ENCODE measurements around the gene RGS18. TPM values are rescaled to one million over a fixed set of nuclear protein-coding genes. Genes with fewer than 3 reads are reported as not detected.

The RGS18 gene
- total and polyA plus RNA-seq, 8 donors, result 3.2 to 18.0 (median 4.0) TPM

DNA sequence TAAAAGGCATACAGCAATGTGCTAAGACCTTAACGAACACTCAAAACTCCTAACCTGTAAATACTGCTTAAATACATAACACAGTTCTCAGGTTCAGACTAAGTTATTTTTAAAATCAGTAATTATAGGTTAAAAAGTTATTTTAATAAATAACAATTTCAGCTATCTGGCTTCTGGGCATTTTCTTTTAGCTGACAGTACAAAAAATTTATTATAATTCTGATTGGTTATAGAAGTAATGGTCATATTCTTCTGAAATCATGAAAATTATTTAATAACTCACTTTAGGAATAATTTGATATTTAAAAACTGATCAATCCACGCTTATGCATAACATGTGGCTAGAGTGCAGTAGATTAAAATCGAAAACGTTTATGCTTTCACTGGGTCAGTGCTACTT lies 10.7 kb downstream of the RGS18 start:
- DNase-seq (no peak), ATAC-seq (no peak)
- Histone ChIP-seq H3K9me3 (peaks cover 0 to 5% of the 10 kb centered on the region in 2 donors), H3K27ac (no peak overlapping the region), H3K4me3 (no peak overlapping the region), H3K27me3 (no peaks in the 10 kb centered on the region), H3K36me3 (no peaks in the 10 kb centered on the region), H3K4me1 (peaks cover 0 to 35% of the 10 kb centered on the region in 2 donors)
- TF ChIP-seq, protein P1, sequence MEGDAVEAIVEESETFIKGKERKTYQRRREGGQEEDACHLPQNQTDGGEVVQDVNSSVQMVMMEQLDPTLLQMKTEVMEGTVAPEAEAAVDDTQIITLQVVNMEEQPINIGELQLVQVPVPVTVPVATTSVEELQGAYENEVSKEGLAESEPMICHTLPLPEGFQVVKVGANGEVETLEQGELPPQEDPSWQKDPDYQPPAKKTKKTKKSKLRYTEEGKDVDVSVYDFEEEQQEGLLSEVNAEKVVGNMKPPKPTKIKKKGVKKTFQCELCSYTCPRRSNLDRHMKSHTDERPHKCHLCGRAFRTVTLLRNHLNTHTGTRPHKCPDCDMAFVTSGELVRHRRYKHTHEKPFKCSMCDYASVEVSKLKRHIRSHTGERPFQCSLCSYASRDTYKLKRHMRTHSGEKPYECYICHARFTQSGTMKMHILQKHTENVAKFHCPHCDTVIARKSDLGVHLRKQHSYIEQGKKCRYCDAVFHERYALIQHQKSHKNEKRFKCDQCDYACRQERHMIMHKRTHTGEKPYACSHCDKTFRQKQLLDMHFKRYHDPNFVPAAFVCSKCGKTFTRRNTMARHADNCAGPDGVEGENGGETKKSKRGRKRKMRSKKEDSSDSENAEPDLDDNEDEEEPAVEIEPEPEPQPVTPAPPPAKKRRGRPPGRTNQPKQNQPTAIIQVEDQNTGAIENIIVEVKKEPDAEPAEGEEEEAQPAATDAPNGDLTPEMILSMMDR (IDR thresholded peaks at IDR 0.05), result no peak
- intact Hi-C loops (cut with DNase I), result no loop called here

DNA sequence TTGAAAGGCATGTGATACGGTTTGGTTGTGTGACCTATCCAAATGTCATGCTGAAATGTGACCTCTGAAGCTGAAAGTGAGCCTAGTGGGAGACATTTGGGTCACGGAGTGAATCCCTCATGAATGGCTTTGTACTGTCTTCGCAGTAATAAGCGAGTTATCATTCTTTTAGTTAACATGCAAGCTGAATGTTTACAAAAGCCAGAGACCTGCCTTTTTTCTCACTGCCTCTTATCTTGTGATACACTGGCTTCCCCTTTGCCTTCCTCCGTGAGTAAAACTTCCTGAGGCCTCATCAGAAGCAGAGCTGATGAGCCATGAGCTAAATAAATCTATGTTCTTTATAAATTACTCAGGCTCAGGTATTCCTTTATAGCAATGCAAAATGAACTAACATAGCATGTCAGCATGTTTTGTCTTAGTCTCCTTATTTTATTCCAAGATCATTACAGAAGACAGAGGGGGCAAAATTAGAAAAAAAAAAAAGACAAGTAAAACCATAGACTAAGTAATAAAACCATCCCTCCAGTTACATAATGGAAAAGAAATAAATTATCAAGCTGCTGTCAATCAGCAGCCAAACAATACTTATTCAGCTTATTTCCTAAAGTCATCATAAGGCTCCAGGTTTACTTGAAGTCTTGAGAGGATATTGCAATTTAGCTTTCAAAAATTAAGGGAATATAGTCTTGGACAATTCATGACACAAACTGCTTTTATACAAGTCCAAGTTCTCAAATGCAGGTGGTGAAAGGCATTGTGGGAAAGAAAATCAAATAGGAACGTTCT lies 12.1 kb downstream of the RGS18 start:
- no peak for DNase-seq
- Histone ChIP-seq H3K4me1 (peaks cover 0 to 35% of the 10 kb centered on the region in 2 donors), H3K36me3 (no peaks in the 10 kb centered on the region), H3K27me3 (no peaks in the 10 kb centered on the region), H3K4me3 (no peak overlapping the region), H3K9me3 (peaks cover 0 to under 1% of the 10 kb centered on the region in 2 donors), H3K27ac (peak overlapping the region in 1 of 2 donors; percentile 26)
- intact Hi-C loops (cut with DNase I), result no loop called here
- ATAC-seq, result no peak
- TF ChIP-seq, protein P1 (IDR thresholded peaks at IDR 0.05), result no peak

DNA sequence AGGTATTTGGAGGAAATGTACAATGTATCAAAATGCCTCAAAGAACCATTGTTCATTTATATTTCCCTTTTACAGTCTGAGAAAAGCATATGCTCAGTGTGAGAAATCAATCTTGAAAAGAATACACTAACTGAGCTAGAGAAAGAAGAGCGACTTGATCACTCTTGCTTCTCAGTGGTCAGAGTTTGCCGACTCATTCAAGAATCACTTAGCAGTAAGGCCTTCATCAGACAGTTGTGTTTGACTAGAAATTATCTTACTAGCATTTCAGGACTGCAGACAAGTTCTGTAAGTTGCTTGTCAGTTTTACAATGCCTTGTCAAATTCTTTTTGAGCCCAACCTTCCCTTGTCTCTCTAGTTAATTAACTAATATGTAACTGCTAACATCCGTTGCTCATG lies 12.9 kb downstream of the RGS18 start:
- H3K27ac ChIP-seq, result peak overlapping the region in 1 of 2 donors; percentile 26
- DNase-seq (no peak), ATAC-seq (no peak)
- H3K4me1 ChIP-seq, result peaks cover 0 to 35% of the 10 kb centered on the region in 2 donors
- H3K27me3 ChIP-seq, result no peaks in the 10 kb centered on the region
- H3K4me3 ChIP-seq, result no peak overlapping the region
- TF ChIP-seq, protein P1 (IDR thresholded peaks at IDR 0.05), result no peak
- intact Hi-C loops (cut with DNase I), result no loop called here
- H3K9me3 ChIP-seq, result no peaks in the 10 kb centered on the region
- H3K36me3 ChIP-seq, result no peaks in the 10 kb centered on the region

DNA sequence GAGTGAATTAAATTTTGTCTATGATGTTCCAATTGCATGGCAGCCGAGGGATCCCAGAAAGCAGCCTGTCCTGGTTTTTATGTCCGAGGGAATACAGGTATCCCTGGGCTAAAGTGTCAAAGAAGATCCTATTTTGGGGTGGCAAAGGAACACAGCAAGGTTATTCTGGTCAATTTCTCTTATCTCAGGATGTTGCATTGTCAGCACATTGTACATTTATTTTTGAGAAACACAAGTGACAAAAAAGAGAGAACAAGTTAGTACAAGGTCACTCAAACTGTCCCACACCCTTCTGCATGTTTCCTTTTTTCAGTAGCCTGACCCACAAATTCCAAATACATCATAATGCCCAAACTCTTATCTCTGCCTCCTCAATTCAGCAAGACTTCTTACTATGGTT lies 17.7 kb downstream of the RGS18 start:
- ATAC-seq, result no peak
- TF ChIP-seq, protein P1 (IDR thresholded peaks at IDR 0.05), result no peak

DNA sequence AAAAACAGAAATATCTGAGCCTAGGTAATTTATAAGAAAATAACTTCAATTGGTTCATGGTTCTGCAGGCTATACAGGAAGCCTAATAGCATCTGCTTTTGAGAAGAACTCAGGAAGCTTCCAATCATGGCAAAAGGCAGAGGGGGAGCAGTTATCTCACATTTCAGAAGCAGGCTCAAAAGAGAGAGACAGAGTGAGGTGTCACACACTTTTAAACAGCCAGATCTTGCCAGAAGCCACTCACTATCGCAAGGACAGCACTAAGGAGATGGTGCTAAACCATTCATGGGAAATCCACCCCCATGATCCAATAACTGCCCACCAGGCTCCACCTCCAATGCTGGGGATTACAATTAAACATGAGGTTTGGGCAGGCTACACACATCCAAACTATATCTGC lies 25.5 kb downstream of the RGS18 start:
- TF ChIP-seq, protein P1 (IDR thresholded peaks at IDR 0.05), result no peak
- no peak overlapping the region for H3K4me3 ChIP-seq
- H3K9me3 ChIP-seq, result no peaks in the 10 kb centered on the region
- ATAC-seq, result no peak
- H3K27ac ChIP-seq, result no peak overlapping the region
- peaks cover 0 to 14% of the 10 kb centered on the region in 2 donors for H3K36me3 ChIP-seq
- intact Hi-C loops (cut with DNase I), result no loop called here
- H3K4me1 ChIP-seq, result no peaks in the 10 kb centered on the region
- H3K27me3 ChIP-seq, result no peaks in the 10 kb centered on the region
- DNase-seq, result no peak

More for the DNA sequence above, 17.7 kb downstream of the RGS18 start:
- H3K27ac ChIP-seq, result no peak overlapping the region
- intact Hi-C loops (cut with DNase I), result no loop called here
- no peak for DNase-seq
- no peak overlapping the region for H3K4me3 ChIP-seq
- no peaks in the 10 kb centered on the region for H3K9me3 ChIP-seq
- H3K36me3 ChIP-seq, result no peaks in the 10 kb centered on the region
- no peaks in the 10 kb centered on the region for H3K27me3 ChIP-seq
- H3K4me1 ChIP-seq, result peaks cover 0 to 10% of the 10 kb centered on the region in 2 donors
